CD4-positive, alpha-beta T cell treated with Interferon gamma for 1 hour (primary cell): Measurements from ENCODE around the gene CORO7.

ENCODE experiments used
- DNase-seq: peaks from one replicate; pipeline ENCODE4 v3.0.0-alpha.2; 2020

Gene CORO7

DNA sequence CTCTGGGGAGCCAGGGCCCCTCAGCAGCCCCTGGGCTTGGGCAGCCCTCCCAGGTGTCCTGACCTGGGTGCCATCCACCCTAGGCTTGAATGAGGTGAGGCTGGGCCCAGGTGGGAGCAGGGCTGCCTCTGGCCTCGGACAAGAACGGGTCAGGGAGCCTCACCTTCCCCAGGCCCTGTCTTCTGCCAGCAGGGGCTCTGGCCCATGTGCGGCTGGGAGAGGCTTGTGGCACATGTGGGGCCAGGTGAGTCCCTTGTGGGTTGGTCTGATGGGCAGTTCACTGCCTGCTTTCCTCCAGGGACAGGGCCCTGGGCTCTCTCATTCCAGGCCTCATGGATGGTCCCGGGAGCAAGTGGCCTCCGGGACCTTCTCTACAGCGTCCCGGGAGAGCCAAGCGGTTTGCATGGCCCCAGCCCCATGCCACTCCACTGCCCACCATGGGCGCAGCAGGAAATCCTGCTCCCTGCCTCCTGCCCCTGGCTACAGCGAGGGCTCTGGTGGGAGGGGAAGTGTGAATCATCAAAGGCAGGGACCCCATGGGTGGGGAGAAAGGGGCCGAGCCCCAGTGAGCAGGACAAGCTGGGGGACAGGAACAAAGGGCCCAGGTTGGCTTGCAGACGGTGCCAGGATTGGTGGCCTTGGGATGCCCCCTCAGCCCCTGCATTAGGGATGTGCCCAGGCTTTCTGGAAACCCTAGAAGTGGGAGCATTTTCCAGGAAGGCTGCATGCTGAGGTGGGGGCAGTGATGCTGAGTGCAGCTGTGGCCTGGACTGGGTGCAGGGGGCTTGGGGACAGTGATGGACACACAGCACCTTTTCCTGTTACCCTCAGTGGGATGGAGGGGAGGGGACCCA lies 32.6 kb downstream of the CORO7 start:
- DNase-seq, result no peak

DNA sequence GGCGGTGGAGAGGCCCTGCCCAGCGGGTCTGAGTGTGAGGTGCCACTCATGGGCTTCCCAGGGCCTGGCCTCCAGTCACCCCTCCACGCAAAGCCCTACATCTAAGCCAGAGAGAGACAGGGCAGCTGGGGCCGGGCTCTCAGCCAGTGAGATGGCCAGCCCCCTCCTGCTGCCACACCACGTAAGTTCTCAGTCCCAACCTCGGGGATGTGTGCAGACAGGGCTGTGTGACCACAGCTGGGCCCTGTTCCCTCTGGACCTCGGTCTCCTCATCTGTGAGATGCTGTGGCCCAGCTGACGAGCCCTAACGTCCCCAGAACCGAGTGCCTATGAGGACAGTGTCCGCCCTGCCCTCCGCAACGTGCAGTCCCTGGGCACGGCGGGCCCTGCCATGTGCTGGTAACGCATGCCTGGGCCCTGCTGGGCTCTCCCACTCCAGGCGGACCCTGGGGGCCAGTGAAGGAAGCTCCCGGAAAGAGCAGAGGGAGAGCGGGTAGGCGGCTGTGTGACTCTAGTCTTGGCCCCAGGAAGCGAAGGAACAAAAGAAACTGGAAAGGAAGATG lies 33.5 kb downstream of the CORO7 start:
- no peak for DNase-seq

DNA sequence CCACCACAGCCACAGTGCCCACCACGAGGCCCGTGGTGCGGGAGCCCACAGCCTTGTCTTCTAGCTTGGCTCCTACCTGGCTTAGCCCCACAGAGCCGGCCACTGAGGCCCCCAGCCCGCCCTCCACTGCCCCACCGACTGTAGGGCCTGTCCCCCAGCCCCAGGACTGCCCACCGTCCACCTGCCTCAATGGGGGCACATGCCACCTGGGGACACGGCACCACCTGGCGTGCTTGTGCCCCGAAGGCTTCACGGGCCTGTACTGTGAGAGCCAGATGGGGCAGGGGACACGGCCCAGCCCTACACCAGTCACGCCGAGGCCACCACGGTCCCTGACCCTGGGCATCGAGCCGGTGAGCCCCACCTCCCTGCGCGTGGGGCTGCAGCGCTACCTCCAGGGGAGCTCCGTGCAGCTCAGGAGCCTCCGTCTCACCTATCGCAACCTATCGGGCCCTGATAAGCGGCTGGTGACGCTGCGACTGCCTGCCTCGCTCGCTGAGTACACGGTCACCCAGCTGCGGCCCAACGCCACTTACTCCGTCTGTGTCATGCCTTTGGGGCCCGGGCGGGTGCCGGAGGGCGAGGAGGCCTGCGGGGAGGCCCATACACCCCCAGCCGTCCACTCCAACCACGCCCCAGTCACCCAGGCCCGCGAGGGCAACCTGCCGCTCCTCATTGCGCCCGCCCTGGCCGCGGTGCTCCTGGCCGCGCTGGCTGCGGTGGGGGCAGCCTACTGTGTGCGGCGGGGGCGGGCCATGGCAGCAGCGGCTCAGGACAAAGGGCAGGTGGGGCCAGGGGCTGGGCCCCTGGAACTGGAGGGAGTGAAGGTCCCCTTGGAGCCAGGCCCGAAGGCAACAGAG lies 34.2 kb downstream of the CORO7 start:
- DNase-seq, result no peak

DNA sequence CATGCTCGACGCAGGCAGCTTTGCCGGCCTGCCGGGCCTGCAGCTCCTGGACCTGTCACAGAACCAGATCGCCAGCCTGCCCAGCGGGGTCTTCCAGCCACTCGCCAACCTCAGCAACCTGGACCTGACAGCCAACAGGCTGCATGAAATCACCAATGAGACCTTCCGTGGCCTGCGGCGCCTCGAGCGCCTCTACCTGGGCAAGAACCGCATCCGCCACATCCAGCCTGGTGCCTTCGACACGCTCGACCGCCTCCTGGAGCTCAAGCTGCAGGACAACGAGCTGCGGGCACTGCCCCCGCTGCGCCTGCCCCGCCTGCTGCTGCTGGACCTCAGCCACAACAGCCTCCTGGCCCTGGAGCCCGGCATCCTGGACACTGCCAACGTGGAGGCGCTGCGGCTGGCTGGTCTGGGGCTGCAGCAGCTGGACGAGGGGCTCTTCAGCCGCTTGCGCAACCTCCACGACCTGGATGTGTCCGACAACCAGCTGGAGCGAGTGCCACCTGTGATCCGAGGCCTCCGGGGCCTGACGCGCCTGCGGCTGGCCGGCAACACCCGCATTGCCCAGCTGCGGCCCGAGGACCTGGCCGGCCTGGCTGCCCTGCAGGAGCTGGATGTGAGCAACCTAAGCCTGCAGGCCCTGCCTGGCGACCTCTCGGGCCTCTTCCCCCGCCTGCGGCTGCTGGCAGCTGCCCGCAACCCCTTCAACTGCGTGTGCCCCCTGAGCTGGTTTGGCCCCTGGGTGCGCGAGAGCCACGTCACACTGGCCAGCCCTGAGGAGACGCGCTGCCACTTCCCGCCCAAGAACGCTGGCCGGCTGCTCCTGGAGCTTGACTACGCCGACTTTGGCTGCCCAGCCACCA lies 35.1 kb downstream of the CORO7 start:
- no peak for DNase-seq

DNA sequence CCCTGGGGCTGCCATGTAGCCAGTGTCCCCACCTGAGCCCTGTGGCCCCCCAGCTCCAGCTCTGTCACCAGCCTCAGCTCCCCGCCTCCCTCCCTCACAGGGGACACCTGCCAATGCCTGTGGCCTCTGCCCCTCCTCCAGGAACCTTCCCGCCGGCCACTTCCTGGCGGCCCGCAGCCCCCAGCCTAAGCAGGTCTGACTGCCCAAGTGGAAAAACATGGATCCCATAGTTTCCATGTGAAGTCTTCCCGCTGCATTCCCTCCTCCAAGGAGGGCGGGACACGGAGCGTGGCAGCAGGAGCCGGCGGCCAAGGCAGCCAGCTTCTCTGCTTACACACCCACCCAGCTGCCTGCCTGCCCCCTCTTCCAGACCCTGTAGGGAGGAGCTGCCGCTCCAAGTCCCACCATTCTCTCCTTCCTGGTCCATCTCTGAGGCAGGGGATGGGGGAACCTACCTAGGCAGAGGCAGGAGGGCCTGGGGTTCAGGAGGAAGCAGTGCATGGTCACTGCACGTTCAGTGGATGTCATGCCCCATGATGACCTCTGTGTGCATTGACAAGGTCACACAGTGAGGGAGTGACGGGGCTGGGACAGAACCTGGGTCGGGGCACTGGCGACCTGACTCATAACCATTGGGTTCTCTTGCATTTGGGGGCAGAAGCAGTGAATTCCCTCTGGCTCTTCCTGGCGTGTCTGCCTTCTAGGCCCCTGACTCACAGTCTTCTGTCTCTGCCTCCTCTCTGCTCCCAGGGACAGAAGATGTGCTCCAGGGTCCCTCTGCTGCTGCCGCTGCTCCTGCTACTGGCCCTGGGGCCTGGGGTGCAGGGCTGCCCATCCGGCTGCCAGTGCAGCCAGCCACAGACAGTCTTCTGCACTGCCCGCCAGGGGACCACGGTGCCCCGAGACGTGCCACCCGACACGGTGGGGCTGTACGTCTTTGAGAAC lies 36.0 kb downstream of the CORO7 start:
- no peak for DNase-seq

DNA sequence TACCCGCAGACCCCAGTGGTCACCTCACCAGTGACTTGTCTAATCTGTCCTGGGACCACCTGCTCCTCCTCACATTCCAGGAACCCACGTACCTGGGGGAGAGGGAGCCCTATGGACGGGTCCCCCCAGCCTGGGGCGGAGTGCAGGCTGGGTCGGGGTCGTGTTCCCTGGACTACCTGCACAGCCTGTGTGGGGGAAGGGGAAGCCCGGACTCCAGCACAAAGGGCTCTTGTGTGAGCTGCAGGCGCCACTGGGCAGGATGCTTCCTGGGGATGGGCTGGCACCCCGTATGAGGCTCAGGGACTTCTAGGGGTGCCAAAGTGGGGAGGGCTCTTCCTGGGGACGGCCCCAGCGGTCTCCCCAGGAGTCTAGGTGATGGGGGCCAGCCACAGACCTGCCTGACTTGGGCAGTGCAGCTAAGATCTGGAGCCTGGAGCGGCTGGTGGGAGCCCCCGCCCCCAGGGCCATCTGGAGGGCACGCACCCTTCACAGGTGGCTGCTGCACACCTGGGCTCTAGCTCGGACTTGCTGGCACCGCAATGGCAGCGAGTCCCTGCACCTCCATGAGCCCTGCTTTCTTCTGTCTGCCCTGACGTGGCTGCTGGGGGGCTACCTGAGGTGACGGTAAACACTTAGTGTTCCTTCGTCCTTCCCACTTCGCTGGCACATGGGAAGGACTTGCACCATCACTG lies 37.3 kb downstream of the CORO7 start:
- DNase-seq, result no peak

DNA sequence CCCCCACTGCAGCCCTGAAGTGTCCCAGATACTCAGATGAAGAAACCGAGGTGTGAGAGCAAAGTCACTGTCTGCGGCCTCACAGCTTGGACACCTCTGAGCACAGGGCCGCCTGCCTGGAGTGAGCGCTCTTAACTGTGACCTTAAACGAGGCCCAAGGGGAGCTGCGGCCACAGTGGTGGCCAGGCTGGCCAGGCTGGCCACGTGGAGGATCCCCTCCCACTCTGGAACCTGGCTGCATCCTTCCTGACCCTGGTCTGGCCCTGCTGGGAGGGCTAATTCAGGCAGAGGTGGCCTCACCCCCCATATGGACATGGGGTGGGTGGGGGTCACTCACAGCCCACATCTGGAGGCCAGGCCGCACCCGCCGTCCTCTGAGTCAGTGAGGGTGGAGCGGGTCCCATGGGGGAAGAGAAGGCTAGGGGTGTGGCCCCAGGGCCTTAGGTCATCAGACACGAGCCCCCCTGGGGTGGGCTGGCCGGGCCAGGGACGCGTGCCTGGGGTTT lies 38.2 kb downstream of the CORO7 start:
- no peak for DNase-seq

DNA sequence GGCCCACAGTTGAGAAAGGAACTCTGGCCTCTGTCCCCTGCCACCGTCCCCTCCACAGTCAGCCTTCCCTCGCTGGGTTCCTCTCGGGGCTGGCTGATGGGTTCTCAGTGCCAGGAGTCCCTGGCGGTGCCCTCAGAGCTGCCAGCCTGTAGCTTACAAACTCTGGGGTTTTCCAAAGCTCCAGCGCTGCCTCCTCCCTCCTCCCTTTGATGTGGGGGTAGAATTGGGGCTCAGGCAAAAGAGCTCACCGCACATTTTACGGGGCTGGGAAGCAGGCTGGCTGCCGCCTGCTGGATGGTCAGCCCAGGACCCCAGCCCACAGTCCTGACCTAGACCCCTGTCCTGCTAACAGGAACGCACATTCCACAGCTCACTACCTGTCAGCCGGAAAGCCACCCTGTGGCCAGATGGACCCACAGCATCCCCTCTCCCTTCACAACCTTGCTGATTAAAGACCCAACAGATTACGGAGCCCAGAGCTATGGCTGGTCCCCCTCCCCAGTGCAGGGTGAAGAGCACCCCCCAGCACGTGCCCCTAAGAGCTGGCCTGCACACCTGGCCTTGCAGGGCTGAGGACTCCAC lies 38.7 kb downstream of the CORO7 start:
- DNase-seq, result no peak

DNA sequence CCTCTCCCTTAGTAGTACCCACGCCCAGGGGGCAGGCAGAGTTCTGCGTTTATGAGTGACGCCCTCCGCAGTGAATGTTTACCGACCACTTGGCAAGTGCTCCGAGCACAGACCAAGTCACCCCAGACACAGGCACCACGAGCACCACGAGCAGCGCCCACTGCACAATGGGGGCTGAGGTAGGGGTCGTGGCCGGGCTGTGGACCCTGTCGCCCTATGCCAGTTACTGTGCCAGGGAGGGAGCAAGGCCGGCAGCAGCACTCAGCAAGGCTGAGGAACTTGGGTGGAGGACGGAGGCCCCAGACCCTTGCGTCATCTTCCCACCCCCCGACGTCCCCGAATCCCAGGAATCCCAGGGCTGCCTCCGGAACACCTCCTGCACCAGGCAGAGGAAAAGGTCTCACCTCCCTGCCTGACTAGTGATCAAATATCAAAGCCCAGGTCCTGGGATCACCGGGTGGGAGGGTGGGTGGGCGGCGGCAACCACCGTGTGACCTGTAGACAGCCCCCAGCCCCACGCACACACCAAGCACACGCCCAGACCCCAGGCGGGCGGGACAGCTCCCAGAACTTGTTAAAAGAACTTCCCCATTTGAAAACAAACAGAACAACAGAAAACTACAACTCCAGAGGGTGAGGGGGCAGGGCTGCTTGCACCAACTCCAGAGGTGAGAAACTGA lies 39.4 kb downstream of the CORO7 start:
- DNase-seq, result no peak

DNA sequence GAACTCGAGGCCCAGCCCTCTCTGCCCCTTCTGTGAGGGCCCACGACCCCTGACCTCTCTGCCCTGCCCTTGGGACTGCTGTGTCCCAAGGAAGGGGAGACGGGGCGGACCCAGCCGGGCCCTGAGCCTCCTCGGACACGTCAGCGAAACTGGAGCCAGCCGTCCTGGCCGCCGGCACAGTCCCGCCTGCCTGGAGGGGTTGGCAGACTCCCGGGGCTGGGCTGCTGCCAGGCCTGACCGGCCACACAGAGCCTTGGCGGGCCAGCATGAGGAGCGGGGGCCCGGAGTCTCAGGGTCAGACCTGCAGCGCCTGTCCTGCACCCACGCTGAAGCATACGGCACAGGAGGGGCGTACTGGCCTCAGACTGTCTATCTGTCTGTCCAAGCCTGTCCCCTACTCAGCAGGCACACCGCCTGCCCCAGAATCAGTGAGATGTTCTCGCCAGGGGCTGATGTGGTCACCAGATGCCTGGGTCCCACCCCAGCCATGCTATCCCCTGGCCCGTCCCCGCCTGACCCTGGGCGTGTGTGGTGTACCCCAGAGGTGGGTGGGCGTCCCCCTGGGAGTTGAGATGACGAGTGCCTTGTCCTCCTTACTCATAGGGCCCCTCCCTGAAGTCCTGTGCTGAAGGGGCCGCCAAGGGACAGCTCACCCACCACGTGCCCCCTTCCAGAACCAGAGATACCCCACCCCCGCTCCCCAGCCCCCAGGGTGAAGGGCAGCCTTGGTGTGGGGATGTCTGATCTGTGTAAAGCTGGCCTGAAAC lies 40.1 kb downstream of the CORO7 start:
- no peak for DNase-seq

DNA sequence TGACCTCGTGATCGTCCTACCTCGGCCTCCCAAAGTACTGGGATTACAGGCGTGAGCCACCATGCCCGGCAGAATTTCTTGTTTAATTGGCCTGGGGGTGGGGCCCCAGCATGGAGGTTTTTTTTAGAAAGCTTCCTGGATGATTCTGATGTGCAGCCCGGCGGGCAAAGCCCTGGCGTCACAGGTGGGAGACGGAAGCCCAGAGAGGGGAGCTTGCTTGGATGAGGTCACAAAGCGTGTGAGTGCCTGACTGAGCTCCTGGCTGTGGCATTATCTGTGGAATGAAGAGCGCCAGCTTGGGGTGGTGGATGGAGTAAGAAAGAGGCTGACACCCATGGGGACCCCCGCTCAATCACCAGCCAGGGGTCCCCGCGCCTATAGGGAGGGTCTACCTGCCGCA lies 40.7 kb downstream of the CORO7 start:
- no peak for DNase-seq

DNA sequence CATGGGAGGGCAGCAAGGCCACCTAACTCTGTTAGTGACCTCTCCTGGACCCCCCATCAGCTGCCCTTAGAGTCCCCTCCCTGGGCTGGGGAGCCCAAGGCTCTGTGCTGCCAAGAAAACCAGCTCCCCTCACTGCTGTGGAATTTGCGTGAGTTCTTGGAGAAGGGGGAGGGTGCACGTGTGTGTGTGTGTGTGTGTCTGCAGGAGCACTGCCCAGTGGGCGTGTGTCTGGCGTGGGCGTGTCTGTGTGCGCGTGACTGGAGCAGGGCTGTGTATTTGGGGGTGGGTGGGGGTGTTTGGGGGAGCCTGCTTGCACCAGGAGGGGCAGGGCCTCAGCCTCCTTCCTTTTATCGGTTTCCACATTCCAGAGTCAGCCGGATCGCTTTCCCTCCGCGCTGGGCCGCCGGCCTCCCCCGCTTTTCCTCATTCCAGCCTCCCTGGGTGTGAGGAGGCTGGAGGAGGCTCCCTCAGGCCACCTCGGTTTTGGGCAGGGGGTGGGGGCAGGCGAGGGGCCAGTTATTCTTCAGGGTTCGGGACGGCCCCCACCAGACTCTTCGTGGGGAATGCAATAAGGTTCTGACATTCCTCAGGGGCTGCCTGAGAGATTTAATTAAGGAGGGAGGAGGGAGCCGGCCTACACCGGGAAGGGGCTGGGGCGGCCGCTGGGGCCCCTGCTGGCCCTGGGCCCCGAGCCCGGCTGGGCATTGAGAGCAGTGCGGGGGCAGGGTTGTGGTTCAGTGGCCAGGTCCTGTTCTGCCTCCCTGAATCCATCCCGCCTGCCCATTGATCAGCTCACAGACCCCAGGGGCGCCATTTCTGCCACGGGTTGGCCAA lies 42.3 kb downstream of the CORO7 start:
- no peak for DNase-seq

DNA sequence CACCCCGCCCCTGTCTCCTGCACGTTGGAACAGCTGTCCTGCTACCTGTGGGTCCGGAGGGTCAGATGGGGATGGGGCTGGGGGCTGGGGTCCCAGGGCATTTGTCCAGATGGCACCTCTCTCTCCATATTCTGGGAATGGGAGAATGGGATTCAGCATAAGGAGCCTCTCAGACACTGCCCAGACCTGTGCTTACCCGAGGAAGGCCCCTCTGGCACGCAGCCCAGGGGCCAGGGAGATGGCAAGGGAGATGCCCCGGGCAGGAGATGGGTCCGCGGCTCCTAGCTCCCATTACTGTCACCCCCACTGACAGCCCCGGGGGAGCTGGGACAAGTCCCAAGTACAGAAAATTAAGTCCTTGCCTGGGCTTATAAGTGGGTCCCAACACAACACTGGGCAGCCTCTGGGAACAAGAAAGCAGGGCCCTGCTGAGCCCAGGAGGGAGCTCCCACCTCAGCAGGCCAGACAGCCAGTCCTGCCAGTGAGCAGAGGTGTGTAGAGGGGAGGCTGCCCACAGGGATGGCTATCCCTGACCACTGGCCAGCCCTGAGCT lies 43.0 kb downstream of the CORO7 start:
- no peak for DNase-seq

DNA sequence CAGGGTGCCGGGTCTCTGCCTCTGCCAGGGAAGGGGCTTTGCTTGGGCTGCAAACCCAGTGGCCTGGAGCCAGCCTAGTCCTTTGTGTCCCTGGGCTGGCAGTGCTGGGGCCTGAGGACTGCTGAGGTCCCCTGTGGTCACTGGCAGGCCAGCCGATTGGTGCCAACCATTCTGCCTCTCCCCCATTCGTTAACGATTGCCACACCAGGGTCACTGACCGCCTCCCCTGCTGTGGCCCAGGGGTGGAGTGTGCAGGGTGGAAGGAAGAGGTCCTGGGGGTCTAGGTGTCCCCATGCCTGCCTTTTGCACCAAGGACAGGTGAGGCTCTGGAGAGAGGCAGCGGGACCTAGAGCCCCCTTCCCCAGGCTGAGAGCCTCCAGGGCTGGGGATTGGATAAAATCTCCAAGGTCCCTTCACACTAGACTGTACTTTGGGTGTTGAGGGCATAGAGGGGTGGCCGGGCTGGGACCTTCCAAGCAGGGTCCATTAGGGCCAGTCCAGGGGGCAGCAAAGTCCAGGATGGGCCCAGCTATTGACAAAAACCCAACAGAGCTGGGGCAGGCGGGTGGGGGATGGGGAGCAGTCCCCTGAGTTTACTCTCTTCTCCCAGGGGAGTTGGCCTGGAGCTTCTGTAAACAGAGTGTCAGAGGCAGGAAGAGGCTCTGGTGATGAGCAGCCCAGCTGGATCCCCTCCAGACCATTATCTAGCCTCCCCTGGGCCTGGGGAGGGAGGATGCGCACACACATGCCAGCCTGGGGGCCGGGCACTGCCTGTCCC lies 43.6 kb downstream of the CORO7 start:
- no peak for DNase-seq

DNA sequence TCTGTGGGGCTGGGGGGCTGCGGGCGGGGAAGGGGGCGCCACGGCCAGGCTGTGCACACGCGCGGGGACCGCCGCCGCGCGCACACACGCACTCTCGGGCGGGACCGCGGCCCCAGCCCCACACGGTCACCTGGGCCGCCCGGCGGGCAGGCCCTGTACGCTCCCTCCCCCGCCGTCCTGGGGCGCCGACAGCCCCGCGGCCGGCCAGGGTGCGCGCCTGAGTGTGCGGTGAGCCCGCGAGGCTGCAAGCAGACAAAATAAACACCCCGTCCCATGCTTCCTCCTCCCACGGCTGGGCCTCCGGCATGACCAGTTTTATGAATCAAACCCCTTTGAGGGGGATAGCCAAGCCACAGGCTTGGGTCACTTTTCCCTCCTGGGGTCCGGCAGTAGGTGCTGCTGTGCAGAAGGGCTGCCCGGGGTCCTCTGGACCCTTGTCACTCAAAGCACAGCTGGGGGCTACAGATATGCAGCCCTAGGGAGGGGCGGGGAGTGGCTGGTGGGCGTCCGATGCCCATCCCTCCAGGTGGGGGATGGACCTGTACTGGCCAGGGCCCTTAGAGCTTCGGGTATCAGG lies 44.3 kb downstream of the CORO7 start:
- no peak for DNase-seq

DNA sequence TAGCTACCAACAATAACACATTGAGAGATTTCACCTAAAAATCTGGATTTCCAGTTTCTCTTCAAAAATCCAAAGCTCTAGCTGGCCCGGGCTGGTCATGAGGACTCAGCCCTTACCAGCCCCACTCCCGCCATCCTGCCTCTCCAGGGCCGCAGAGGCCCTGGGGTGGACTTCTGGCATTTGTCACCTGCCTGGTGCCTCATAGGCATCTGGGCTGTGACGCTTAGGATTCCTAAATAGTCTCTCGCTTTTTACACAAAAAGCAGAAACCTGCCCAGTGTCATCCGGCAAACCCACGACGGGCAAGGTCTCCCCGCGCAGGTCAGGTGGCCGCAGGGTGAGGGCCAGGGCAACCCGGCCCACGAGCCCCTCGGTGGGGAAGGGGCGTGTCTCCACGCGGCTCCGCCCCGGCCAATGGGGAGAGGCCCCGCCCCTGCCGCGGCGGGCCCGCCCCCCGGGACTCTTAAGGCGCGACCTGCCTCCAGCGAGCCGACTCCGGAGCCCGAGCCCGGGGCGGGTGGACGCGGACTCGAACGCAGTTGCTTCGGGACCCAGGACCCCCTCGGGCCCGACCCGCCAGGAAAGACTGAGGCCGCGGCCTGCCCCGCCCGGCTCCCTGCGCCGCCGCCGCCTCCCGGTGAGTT lies 44.9 kb downstream of the CORO7 start, which contains the start of gene VASN:
Gene VASN, plus strand, starts transcription at position 492 of the 644 bp plus-strand sequence. CDS start 9,030 bp downstream, outside the sequence.
- DNase-seq, result peak; percentile 65
